ENCODE data around the gene ADAMTS4. TPM values are rescaled to one million over a fixed set of nuclear protein-coding genes. Genes with fewer than 3 reads are reported as not detected.

ADAMTS4 gene
- total and polyA plus RNA-seq, 2 of the 4 experiments (the other 2 are of a cell fraction) = 0.39 to 0.72 TPM

GRCh38 chr1:161197560-161198193, 1.2 kb downstream of the ADAMTS4 start (continued):
- no peak for TF ChIP-seq CTCF (conservative IDR thresholded peaks at IDR 0.05; ENCODE audit: low read depth, low read length)

Measured in IMR-90 (cell line).